Hepatocyte (in vitro differentiated cells): ENCODE data around the gene HOXB1. TPM values are rescaled to one million over a fixed set of nuclear protein-coding genes. Genes with fewer than 3 reads are reported as not detected.

ENCODE experiments used
- DNase-seq: peaks from one replicate; pipeline ENCODE4 v3.0.0-alpha.2; 2016; ENCODE audit warnings: low spot score
- H2AFZ ChIP-seq: fragments of 200-600 bp; sonication (generic); 2 replicates; pipeline ENCODE4 v1.6.0; 2016; ENCODE audit warnings: antibody characterized with exemption, mild to moderate bottlenecking
- H3K27ac ChIP-seq: fragments of 200-600 bp; sonication (generic); 2 replicates; pipeline ENCODE4 v1.5.1; 2016; ENCODE audit warnings: mild to moderate bottlenecking
- H3K27me3 ChIP-seq: fragments of 200-600 bp; sonication (generic); 2 replicates; pipeline ENCODE4 v1.6.1; 2016
- H3K36me3 ChIP-seq: fragments of 200-600 bp; sonication (generic); replicated peaks from 2 replicates; pipeline ENCODE4 v1.5.1; 2016; ENCODE audit warnings: low read depth; ENCODE audit not compliant: insufficient read depth
- H3K4me1 ChIP-seq: fragments of 200-600 bp; sonication (generic); 2 replicates; pipeline ENCODE4 v1.5.1; 2016; ENCODE audit warnings: mild to moderate bottlenecking, moderate library complexity; ENCODE audit not compliant: insufficient read depth
- H3K4me2 ChIP-seq: fragments of 200-600 bp; sonication (generic); 2 replicates; pipeline ENCODE4 v1.6.0; 2016
- H3K4me3 ChIP-seq: fragments of 200-600 bp; sonication (generic); 2 replicates; pipeline ENCODE4 v1.5.1; 2016; ENCODE audit warnings: mild to moderate bottlenecking
- H3K79me2 ChIP-seq: fragments of 200-600 bp; sonication (generic); 2 replicates; pipeline ENCODE4 v1.6.0; 2017; ENCODE audit warnings: mild to moderate bottlenecking
- H3K9me2 ChIP-seq: fragments of 200-600 bp; sonication (generic); replicated peaks from 2 replicates; pipeline ENCODE4 v1.6.0; 2017; ENCODE audit warnings: mild to moderate bottlenecking; ENCODE audit not compliant: insufficient read depth
- H3K9me3 ChIP-seq: fragments of 200-600 bp; sonication (generic); 2 replicates; pipeline ENCODE4 v1.5.1; 2016; ENCODE audit warnings: low read depth, mild to moderate bottlenecking
- H4K20me1 ChIP-seq: fragments of 200-600 bp; sonication (generic); 2 replicates; pipeline ENCODE4 v1.6.0; 2016; ENCODE audit warnings: mild to moderate bottlenecking; ENCODE audit not compliant: insufficient read depth, poor library complexity, severe bottlenecking
- EZH2 ChIP-seq: fragments of 200-600 bp; sonication (generic); IDR thresholded peaks from 2 replicates; pipeline ENCODE4 v1.6.1; 2016; ENCODE audit warnings: antibody characterized with exemption, mild to moderate bottlenecking, borderline replicate concordance
- EZH2phosphoT487 ChIP-seq: fragments of 200-600 bp; sonication (generic); IDR thresholded peaks from one replicate; pipeline ENCODE4 v1.6.1; 2018; ENCODE audit warnings: antibody characterized with exemption, mild to moderate bottlenecking, low read depth, moderate library complexity; ENCODE audit not compliant: unreplicated experiment, severe bottlenecking
- WGBS: methylation state at CpG from one replicate; pipeline ENCODE4 v1.1.6; 2016; ENCODE audit warnings: low lambda C conversion rate; ENCODE audit errors: missing lambda C conversion rate; 5-methylcytosine and 5-hydroxymethylcytosine counted together
- polyA plus RNA-seq: library from polyadenylated mRNA; unstranded; fragments of >200 nt; fragmentation: Nextera tagmentation; extraction: Ambion mirVana; gene quantifications from 2 replicates; pipeline ENCODE4 v1.2.1, GENCODE V29; 2016
- total RNA-seq: library from RNA; depleted of rRNA; stranded (reverse); fragments of >200 nt; gene quantifications from 2 replicates; pipeline ENCODE4 v1.2.3, GENCODE V29; 2014
- TF ChIP-seq, protein P1 (sequence below): fragments of 200-600 bp; sonication (generic); IDR thresholded peaks from 2 replicates; pipeline ENCODE4 v1.5.1; 2016; ENCODE audit warnings: antibody characterized with exemption, mild to moderate bottlenecking; ENCODE audit not compliant: poor library complexity

Gene HOXB1
- total and polyA plus RNA-seq, 2 experiments from 2014 or later, result not detected

DNA sequence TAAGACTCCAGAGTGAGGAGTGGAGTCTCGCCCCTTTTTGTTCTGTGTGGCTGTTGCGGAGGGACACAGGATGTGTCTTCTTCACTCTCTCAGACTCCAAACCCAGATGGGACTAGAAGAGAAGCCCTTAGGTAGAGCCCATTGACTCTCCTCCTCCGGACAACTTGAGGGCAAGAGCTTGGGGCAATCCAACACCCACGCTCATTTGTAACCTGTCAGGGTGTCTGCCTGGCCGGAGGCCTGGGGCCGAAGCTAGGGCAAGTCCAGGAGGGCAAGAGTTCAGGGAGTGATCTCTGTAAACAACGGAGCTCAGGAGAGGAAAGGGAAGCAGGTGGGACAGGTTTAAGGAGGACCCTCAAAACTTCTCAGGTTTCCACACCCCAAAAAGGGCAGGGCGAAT lies 1.4 kb upstream of the HOXB1 start:
- H3K27ac ChIP-seq, result no peak overlapping the region
- no peak for DNase-seq
- H3K9me2 ChIP-seq, result no peaks in the 10 kb centered on the region
- no peak overlapping the region for H3K4me2 ChIP-seq
- no peaks in the 10 kb centered on the region for H4K20me1 ChIP-seq
- no peaks in the 10 kb centered on the region for H3K9me3 ChIP-seq
- H3K36me3 ChIP-seq, result no peaks in the 10 kb centered on the region
- WGBS, result 65% methylated on average over 8 of the region's 8 CpGs
- no peaks in the 10 kb centered on the region for H3K79me2 ChIP-seq
- H3K27me3 ChIP-seq, result peaks cover 71% of the 10 kb centered on the region
- no peak overlapping the region for H3K4me3 ChIP-seq
- TF ChIP-seq, protein P1, sequence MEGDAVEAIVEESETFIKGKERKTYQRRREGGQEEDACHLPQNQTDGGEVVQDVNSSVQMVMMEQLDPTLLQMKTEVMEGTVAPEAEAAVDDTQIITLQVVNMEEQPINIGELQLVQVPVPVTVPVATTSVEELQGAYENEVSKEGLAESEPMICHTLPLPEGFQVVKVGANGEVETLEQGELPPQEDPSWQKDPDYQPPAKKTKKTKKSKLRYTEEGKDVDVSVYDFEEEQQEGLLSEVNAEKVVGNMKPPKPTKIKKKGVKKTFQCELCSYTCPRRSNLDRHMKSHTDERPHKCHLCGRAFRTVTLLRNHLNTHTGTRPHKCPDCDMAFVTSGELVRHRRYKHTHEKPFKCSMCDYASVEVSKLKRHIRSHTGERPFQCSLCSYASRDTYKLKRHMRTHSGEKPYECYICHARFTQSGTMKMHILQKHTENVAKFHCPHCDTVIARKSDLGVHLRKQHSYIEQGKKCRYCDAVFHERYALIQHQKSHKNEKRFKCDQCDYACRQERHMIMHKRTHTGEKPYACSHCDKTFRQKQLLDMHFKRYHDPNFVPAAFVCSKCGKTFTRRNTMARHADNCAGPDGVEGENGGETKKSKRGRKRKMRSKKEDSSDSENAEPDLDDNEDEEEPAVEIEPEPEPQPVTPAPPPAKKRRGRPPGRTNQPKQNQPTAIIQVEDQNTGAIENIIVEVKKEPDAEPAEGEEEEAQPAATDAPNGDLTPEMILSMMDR, result no peak
- TF ChIP-seq EZH2phosphoT487 (no peak), EZH2 (no peak)
- H2AFZ ChIP-seq, result no peak overlapping the region
- peaks cover 5% of the 10 kb centered on the region for H3K4me1 ChIP-seq

DNA sequence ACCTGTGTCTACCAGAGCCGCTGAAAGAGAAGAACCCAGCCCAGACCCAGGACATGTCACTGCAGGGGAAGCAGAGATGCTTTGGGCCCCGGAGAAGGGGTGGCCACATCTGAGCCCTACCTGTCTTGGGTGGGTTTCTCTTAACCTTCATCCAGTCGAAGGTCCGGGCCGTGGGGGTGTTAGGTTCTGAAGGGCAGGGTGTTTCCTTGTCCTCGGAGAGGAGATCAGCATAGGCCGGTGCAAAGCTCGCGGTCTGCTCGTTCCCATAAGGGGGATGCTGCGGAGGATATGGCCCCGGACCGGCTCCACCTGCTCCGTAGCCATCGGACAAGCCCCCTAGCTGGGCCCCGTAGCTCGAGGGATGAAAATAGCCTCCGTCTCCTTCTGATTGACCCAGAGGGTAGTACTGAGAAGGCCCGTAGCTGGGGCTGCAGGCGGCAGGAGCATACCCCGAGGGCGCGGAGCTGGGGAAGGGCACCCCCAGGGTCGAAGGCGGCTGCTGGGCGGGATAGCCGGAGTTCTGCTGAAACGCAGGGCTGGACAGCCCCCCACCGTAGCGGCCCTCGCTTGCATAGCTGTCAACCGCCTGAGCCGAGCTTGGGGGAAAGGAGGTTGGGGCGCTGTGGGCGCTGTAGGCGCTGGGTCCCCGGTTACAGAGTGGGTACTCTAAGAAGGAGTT lies 464 bp downstream of the HOXB1 start:
- H3K4me3 ChIP-seq, result no peak overlapping the region
- no peaks in the 10 kb centered on the region for H3K79me2 ChIP-seq
- TF ChIP-seq EZH2phosphoT487 (no peak), EZH2 (no peak)
- TF ChIP-seq, protein P1, result no peak
- no peaks in the 10 kb centered on the region for H3K36me3 ChIP-seq
- WGBS, result 54% methylated on average over 34 of the region's 37 CpGs
- no peaks in the 10 kb centered on the region for H3K9me3 ChIP-seq
- no peak overlapping the region for H3K4me2 ChIP-seq
- no peaks in the 10 kb centered on the region for H3K9me2 ChIP-seq
- no peak for DNase-seq
- H2AFZ ChIP-seq, result no peak overlapping the region
- peaks cover 9% of the 10 kb centered on the region for H3K4me1 ChIP-seq
- H3K27me3 ChIP-seq, result peaks cover 81% of the 10 kb centered on the region
- H4K20me1 ChIP-seq, result no peaks in the 10 kb centered on the region
- H3K27ac ChIP-seq, result no peak overlapping the region

DNA sequence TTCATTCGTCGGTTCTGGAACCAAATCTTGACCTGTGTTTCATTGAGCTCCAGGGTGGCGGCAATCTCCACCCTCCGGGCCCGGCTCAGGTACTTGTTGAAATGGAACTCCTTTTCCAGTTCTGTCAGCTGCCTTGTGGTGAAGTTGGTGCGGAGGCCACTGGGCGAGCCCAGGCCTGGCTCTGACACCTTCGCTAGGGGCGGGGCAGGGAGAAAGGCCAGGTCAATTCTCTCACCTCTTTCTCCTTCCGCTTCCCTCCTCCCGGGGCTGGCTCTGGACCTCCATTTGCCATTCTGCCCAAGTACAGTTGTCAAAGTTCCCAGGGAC lies 1.2 kb downstream of the HOXB1 start:
- Histone ChIP-seq H3K27me3 (peaks cover 87% of the 10 kb centered on the region), H3K4me1 (peaks cover 9% of the 10 kb centered on the region)
- WGBS, result 73% methylated on average over 11 of the region's 11 CpGs

More for the DNA sequence above, 1.2 kb downstream of the HOXB1 start:
- H3K4me2 ChIP-seq, result no peak overlapping the region
- no peaks in the 10 kb centered on the region for H3K79me2 ChIP-seq
- DNase-seq, result no peak
- no peak overlapping the region for H3K27ac ChIP-seq
- no peaks in the 10 kb centered on the region for H3K9me3 ChIP-seq
- no peaks in the 10 kb centered on the region for H3K9me2 ChIP-seq
- no peaks in the 10 kb centered on the region for H3K36me3 ChIP-seq
- TF ChIP-seq EZH2phosphoT487 (no peak), EZH2 (no peak)
- TF ChIP-seq, protein P1, result no peak
- no peaks in the 10 kb centered on the region for H4K20me1 ChIP-seq
- H2AFZ ChIP-seq, result no peak overlapping the region
- H3K4me3 ChIP-seq, result no peak overlapping the region
